H1 (cell line): ENCODE data around the gene ZMYND15. TPM values are rescaled to one million over a fixed set of nuclear protein-coding genes. Genes with fewer than 3 reads are reported as not detected.

Experiments
- CTCF ChIA-PET: fragments of 300-600 bp; sonication (Branson Sonifier 250); formaldehyde crosslinking; loops from one replicate; lab custom pipeline; 2021; ENCODE audit not compliant: partially characterized antibody; lab: Charles Lee
- POLR2A ChIA-PET: fragments of 300-600 bp; sonication (Branson Sonifier 250); formaldehyde crosslinking; loops from one replicate; lab custom pipeline; 2021; ENCODE audit warnings: inconsistent platforms; ENCODE audit not compliant: partially characterized antibody; lab: Charles Lee
- DNase-seq, 2 experiments: peaks; one replicate each; pipeline versions ENCODE4 v3.0.0 to v3.0.0-alpha.2; 2010 to 2022; ENCODE audit warnings: low spot score in 2 of 2, low read depth in 1 of 2, mixed read lengths in 1 of 2
- FAIRE-seq: peaks from 2 replicates; lab custom pipeline; 2011; peaks lifted over from hg19 to GRCh38; lab: Jason Lieb, UNC
- H2AFZ ChIP-seq: 2 replicates; pipeline ENCODE4 v1.8.1; 2012; ENCODE audit warnings: low read length, inconsistent platforms
- H2AK5ac ChIP-seq: 2 replicates; pipeline ENCODE4 v1.6.1; 2013; ENCODE audit warnings: low read depth, low read length
- H2BK120ac ChIP-seq: replicated peaks from 2 replicates; pipeline ENCODE3; 2013; ENCODE audit warnings: low read depth, low read length, inconsistent platforms
- H2BK12ac ChIP-seq: 2 replicates; pipeline ENCODE4 v1.6.1; 2013; ENCODE audit warnings: low read depth, low read length
- H2BK15ac ChIP-seq: 2 replicates; pipeline ENCODE4 v1.6.1; 2013; ENCODE audit warnings: low read length
- H2BK20ac ChIP-seq: 2 replicates; pipeline ENCODE4 v1.6.1; 2013; ENCODE audit warnings: low read length
- H2BK5ac ChIP-seq: 2 replicates; pipeline ENCODE4 v1.6.1; 2013; ENCODE audit warnings: low read depth, low read length
- H3K14ac ChIP-seq: 2 replicates; pipeline ENCODE4 v1.6.1; 2013; ENCODE audit warnings: inconsistent platforms; ENCODE audit not compliant: insufficient read length
- H3K18ac ChIP-seq: 2 replicates; pipeline ENCODE4 v1.6.1; 2013; ENCODE audit warnings: low read length; ENCODE audit errors: extremely low read depth
- H3K23ac ChIP-seq: 2 replicates; pipeline ENCODE4 v1.6.1; 2013; ENCODE audit warnings: inconsistent platforms; ENCODE audit not compliant: insufficient read length
- H3K23me2 ChIP-seq: 2 replicates; pipeline ENCODE4 v1.6.1; 2013; ENCODE audit warnings: low read depth, low read length
- H3K27ac ChIP-seq: 2 replicates; pipeline ENCODE4 v1.6.1; 2011; ENCODE audit warnings: low read depth, low read length, inconsistent platforms
- H3K27me3 ChIP-seq, 4 experiments: replicated peaks in 1 of 4; 1 replicate in 1 of 4; 2 replicates in 3 of 4; pipeline versions ENCODE4 v1.6.1 to v1.8.1; 2011 to 2013; ENCODE audit warnings: low read length in 3 of 4, mild to moderate bottlenecking in 3 of 4, inconsistent platforms in 2 of 4, mixed read lengths in 2 of 4, moderate library complexity in 1 of 4; ENCODE audit not compliant: control insufficient read depth in 3 of 4, insufficient read depth in 3 of 4; ENCODE audit errors: extremely low read depth in 1 of 4
- H3K36me3 ChIP-seq, 4 experiments: 2 replicates each; pipeline versions ENCODE4 v1.6.1 to v1.8.1; 2011 to 2013; ENCODE audit warnings: mild to moderate bottlenecking in 4 of 4, low read length in 3 of 4, moderate library complexity in 2 of 4, control low read depth in 1 of 4, inconsistent platforms in 1 of 4; ENCODE audit not compliant: insufficient read depth in 4 of 4, control insufficient read depth in 2 of 4
- H3K4ac ChIP-seq: replicated peaks from 2 replicates; pipeline ENCODE3; 2013; ENCODE audit warnings: low read length, low read depth, mixed read lengths, inconsistent platforms; ENCODE audit not compliant: insufficient read length
- H3K4me1 ChIP-seq, 4 experiments: replicated peaks in 1 of 4; 1 replicate in 1 of 4; 2 replicates in 3 of 4; pipeline versions ENCODE4 v1.6.1 to v1.8.1; 2011 to 2013; ENCODE audit warnings: low read length in 3 of 4, inconsistent platforms in 2 of 4, mixed read lengths in 1 of 4; ENCODE audit not compliant: insufficient read depth in 4 of 4, control insufficient read depth in 3 of 4
- H3K4me2 ChIP-seq, 2 experiments: 2 replicates each; pipeline versions ENCODE4 v1.6.1 to v1.8.1; 2011 to 2013; ENCODE audit warnings: low read depth in 2 of 2, low read length in 2 of 2, control low read depth in 1 of 2, inconsistent platforms in 1 of 2, mild to moderate bottlenecking in 1 of 2; ENCODE audit not compliant: insufficient read depth in 1 of 2
- H3K4me3 ChIP-seq, 4 experiments: fragments of 200-600, 300-600 bp in 1 of 4; sonication (generic), shearing (Covaris generic), sonication (Bioruptor Twin) in 1 of 4; 2 replicates each; pipeline versions ENCODE4 v1.5.1 to v1.8.1; 2011 to 2016; ENCODE audit warnings: low read length in 4 of 4, low read depth in 3 of 4, control low read depth in 2 of 4, inconsistent platforms in 2 of 4, mild to moderate bottlenecking in 2 of 4, mixed read lengths in 1 of 4, moderate library complexity in 1 of 4; ENCODE audit not compliant: insufficient read depth in 2 of 4; ENCODE audit errors: extremely low read depth in 1 of 4
- H3K56ac ChIP-seq: replicated peaks from 2 replicates; pipeline ENCODE3; 2013; ENCODE audit warnings: low read depth, mild to moderate bottlenecking, mixed read lengths, low read length, inconsistent platforms; ENCODE audit not compliant: insufficient read length
- H3K79me1 ChIP-seq: 2 replicates; pipeline ENCODE4 v1.6.1; 2013; ENCODE audit warnings: low read depth, low read length, control low read depth
- H3K79me2 ChIP-seq, 2 experiments: 2 replicates each; pipeline versions ENCODE4 v1.6.1 to v1.8.1; 2012 to 2013; ENCODE audit warnings: low read length in 2 of 2, mild to moderate bottlenecking in 2 of 2, inconsistent platforms in 1 of 2; ENCODE audit not compliant: insufficient read depth in 2 of 2, control insufficient read depth in 1 of 2
- H3K9ac ChIP-seq, 4 experiments: replicated peaks in 1 of 4; 1 replicate in 1 of 4; 2 replicates in 3 of 4; pipeline versions ENCODE4 v1.6.1 to v1.8.1; 2011 to 2013; ENCODE audit warnings: low read depth in 3 of 4, low read length in 3 of 4, control low read depth in 2 of 4, mild to moderate bottlenecking in 2 of 4, moderate library complexity in 2 of 4, inconsistent platforms in 1 of 4; ENCODE audit errors: extremely low read depth in 1 of 4
- H3K9me3 ChIP-seq, 2 experiments: 2 replicates each; pipeline versions ENCODE4 v1.6.1 to v1.8.1; 2012 to 2013; ENCODE audit warnings: mild to moderate bottlenecking in 2 of 2, moderate library complexity in 2 of 2, control low read depth in 1 of 2, inconsistent platforms in 1 of 2, low read depth in 1 of 2, low read length in 1 of 2, mixed read lengths in 1 of 2; ENCODE audit not compliant: insufficient read depth in 2 of 2
- H4K20me1 ChIP-seq, 2 experiments: replicated peaks in 1 of 2; 2 replicates each; pipeline versions ENCODE3 to v1.8.1; 2011 to 2013; ENCODE audit warnings: inconsistent platforms in 2 of 2, low read length in 2 of 2, mild to moderate bottlenecking in 1 of 2; ENCODE audit not compliant: insufficient read depth in 2 of 2, control insufficient read depth in 1 of 2
- H4K5ac ChIP-seq: 2 replicates; pipeline ENCODE4 v1.6.1; 2013; ENCODE audit warnings: low read length, low read depth, mixed read lengths, inconsistent platforms; ENCODE audit not compliant: insufficient read length
- H4K8ac ChIP-seq: 2 replicates; pipeline ENCODE4 v1.8.0; 2013; ENCODE audit warnings: mild to moderate bottlenecking, moderate library complexity, low read length, inconsistent platforms; ENCODE audit not compliant: insufficient read depth; ENCODE audit errors: extremely low read depth
- H4K91ac ChIP-seq: replicated peaks from 2 replicates; pipeline ENCODE3; 2013; ENCODE audit warnings: low read length, mixed read lengths, inconsistent platforms; ENCODE audit not compliant: insufficient read length
- CBX8 ChIP-seq: fragments of 300-800, 300-1000 bp; sonication (generic); IDR thresholded peaks from 2 replicates; pipeline ENCODE4 v1.7.1; 2016; ENCODE audit warnings: low read depth, low read length, borderline replicate concordance
- WGBS, 2 experiments: shearing (Covaris generic) in 1 of 2; methylation state at CpG; one replicate each; pipeline versions ENCODE4 v1.1.6 to v1.1.7; 2013 to 2015; ENCODE audit warnings: low lambda C conversion rate in 2 of 2, mixed read lengths in 2 of 2, inconsistent platforms in 1 of 2, low coverage in 1 of 2, missing lambda C conversion rate in 1 of 2; ENCODE audit not compliant: insufficient replicate concordance in 2 of 2, insufficient coverage in 1 of 2, insufficient read length in 1 of 2; ENCODE audit errors: extremely low coverage in 1 of 2, missing lambda C conversion rate in 1 of 2; 5-methylcytosine and 5-hydroxymethylcytosine counted together
- polyA plus RNA-seq, 7 experiments: library from polyadenylated mRNA; depleted of rRNA in 3 of 7; stranded (reverse) in 5 of 7; unstranded in 2 of 7; fragments of >200 nt in 5 of 7; fragments of 200-250 nt in 2 of 7; gene quantifications; 1 replicate in 5 of 7; 2 replicates in 1 of 7; 4 replicates in 1 of 7; pipeline versions ENCODE4 v1.2.1 to v1.2.3, GENCODE V29; 2011 to 2013; ENCODE audit warnings: missing spikeins in 2 of 7, mixed read lengths in 2 of 7
- total RNA-seq: library from RNA; stranded (reverse); fragmentation: NEBNext Ultra II Directional; extraction: Animal tissue kit (Norgen Biotek cat#: 25700); gene quantifications from 2 replicates; pipeline ENCODE4 v1.2.1, GENCODE V29; 2021

The ZMYND15 gene
- total and polyA plus RNA-seq, 2 of the 8 experiments (the other 6 are each of a cell fraction or from before 2014, with no cell fraction given): 0.53 to 0.58 TPM

GRCh38 chr17:4712526-4712925 is 27.1 kb upstream of the ZMYND15 start:
- Histone ChIP-seq H4K8ac (no peak overlapping the region), H3K4me1 (peaks cover 0 to 7% (median 6%) of the 10 kb centered on the region in 4 experiments; a peak in 4 of 7 replicates), H3K4me3 (no peak overlapping the region), H3K4ac (no peak overlapping the region), H4K91ac (no peak overlapping the region), H3K4me2 (no peak overlapping the region; a peak in 1 of 4 replicates), H2BK20ac (no peak overlapping the region), H2AK5ac (no peak overlapping the region), H3K14ac (no peak overlapping the region), H4K5ac (no peak overlapping the region), H2BK120ac (no peak overlapping the region), H3K36me3 (peaks cover 0 to 10% (median 6%) of the 10 kb centered on the region in 4 experiments; a peak in 6 of 8 replicates), H3K9me3 (0 out of 4 replicates have a peak, but pooled peaks cover 0 to 3% of the 10 kb centered on the region in 2 experiments), H3K18ac (no peak overlapping the region), H3K27me3 (no peaks in the 10 kb centered on the region), H3K27ac (no peak overlapping the region), H4K20me1 (peaks cover 0 to 7% of the 10 kb centered on the region in 2 experiments), H3K56ac (no peak overlapping the region), H3K79me2 (peaks cover 0 to 19% of the 10 kb centered on the region in 2 experiments; a peak in 2 of 4 replicates), H2BK5ac (no peak overlapping the region), H3K23ac (no peak overlapping the region), H3K9ac (no peak overlapping the region), H2BK15ac (0 out of 2 replicates have a peak overlapping the region, but pooled peaks have one; percentile 29), H3K23me2 (peaks cover 6% of the 10 kb centered on the region), H2AFZ (no peak overlapping the region), H2BK12ac (no peak overlapping the region), H3K79me1 (peaks cover 7% of the 10 kb centered on the region; the same call in 1 of the 2 replicates)
- FAIRE-seq: no peak
- DNase-seq: no peak
- WGBS, 2 experiments: 91% methylated on average over 3 of the region's 3 CpGs; no CpG with 5 or more reads in 1 of the 2 experiments
- no peak for TF ChIP-seq CBX8
- POLR2A ChIA-PET: interaction anchor here (0.5 to 1.7 kb wide), 2 partner anchors 9 to 18 kb away, joined by 3 read pairs; partner anchors contain the start of gene MED11
- CTCF ChIA-PET: interaction anchor here (1.2 kb wide), 1 partner anchor 78 kb away, joined by 3 read pairs; no protein-coding TSS in a partner anchor
